Activated T-cell treated with anti-CD3 and anti-CD28 coated beads for 4 hours (primary cell): ENCODE measurements around the gene TNPO3.

Experiments
- DNase-seq: peaks from one replicate; pipeline ENCODE4 v3.0.0-alpha.2; 2020

Gene TNPO3

DNA sequence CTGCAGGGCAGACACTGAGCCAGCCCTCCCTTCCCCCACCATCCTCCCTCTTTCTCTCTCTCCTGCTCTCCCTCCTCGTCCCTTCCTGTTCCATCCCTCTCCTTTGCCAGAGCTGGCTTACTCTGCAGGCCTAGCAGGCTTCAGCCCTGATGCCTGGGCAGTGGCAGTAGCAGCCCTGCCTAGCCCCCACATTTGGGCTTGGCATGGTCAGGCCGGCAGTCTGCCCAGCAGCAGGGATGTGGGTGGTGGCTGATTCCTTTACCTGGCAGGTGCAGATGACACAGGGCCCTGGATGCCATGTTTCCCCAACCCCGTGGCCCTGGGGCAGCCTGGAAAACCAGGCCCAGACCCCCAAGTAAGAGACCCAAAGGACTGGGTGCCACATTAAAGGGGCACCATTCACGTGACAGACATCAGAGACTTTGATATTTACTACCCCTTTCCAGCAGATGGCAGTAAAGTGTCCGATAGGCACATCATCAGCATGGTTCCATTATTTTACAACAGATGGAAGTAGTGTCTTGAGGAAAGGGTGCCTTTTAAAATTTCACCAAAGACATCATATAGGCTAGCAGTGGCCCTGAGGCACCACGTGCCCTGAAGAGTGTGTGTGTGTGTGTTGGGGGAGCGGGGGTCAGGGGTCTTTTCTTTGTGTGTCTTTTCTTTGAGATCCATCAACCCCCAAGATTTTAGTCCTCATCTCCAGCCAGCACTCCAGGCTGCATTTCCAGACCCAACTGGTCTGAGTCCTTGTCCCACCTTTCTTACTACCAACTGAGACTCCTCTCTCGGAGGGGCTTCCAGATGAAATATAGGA is 150.3 kb downstream of the TNPO3 start:
- DNase-seq = no peak
